8988T (cell line): ENCODE measurements around the gene IFT52.

ENCODE experiments used
- DNase-seq: peaks from one replicate; pipeline ENCODE4 v3.0.0; 2011

Gene IFT52

GRCh38 chr20:43590392-43591303 lies at the start of gene IFT52:
IFT52 (plus strand) TSS chr20:43590937; CDS start chr20:43594699, 3,762 bp downstream.
- DNase-seq, result peak; percentile 79

GRCh38 chr20:43541214-43541613 lies 49.5 kb upstream of the IFT52 start:
- DNase-seq, result no peak

- DNase-seq, result no peak
Measured at GRCh38 chr20:43542161-43542560, 48.6 kb upstream of the IFT52 start.

- DNase-seq, result no peak
Measured at GRCh38 chr20:43542674-43543073, 48.1 kb upstream of the IFT52 start.

- DNase-seq, result no peak
Measured at GRCh38 chr20:43543138-43543537, 47.6 kb upstream of the IFT52 start.

GRCh38 chr20:43544501-43544900 lies 46.2 kb upstream of the IFT52 start:
- DNase-seq, result no peak

GRCh38 chr20:43545837-43546578 lies 44.7 kb upstream of the IFT52 start:
- DNase-seq, result no peak

- no peak for DNase-seq
Measured at GRCh38 chr20:43548273-43548880, 42.4 kb upstream of the IFT52 start.

- no peak for DNase-seq
Measured at GRCh38 chr20:43549416-43550065, 41.2 kb upstream of the IFT52 start.

GRCh38 chr20:43550456-43550855 lies 40.3 kb upstream of the IFT52 start:
- no peak for DNase-seq

GRCh38 chr20:43554369-43554768 lies 36.4 kb upstream of the IFT52 start:
- no peak for DNase-seq

GRCh38 chr20:43558412-43559146 lies 32.2 kb upstream of the IFT52 start, which contains the start of gene SGK2:
SGK2 (plus strand) TSS chr20:43559027; CDS start chr20:43566496, 7,469 bp downstream.
- no peak for DNase-seq

GRCh38 chr20:43559147-43559987 lies 31.4 kb upstream of the IFT52 start:
- no peak for DNase-seq

- no peak for DNase-seq
Measured at GRCh38 chr20:43560974-43561373, 29.8 kb upstream of the IFT52 start.

- DNase-seq, result no peak
Measured at GRCh38 chr20:43563429-43563828, 27.3 kb upstream of the IFT52 start.

GRCh38 chr20:43563991-43564390 lies 26.7 kb upstream of the IFT52 start:
- DNase-seq, result no peak

- DNase-seq, result no peak
Measured at GRCh38 chr20:43564455-43564854, 26.3 kb upstream of the IFT52 start.

- DNase-seq, result no peak
Measured at GRCh38 chr20:43564993-43565757, 25.6 kb upstream of the IFT52 start.

- DNase-seq, result no peak
Measured at GRCh38 chr20:43565758-43566104, 25.0 kb upstream of the IFT52 start.

GRCh38 chr20:43567477-43567876 lies 23.3 kb upstream of the IFT52 start:
- no peak for DNase-seq

- no peak for DNase-seq
Measured at GRCh38 chr20:43568706-43569105, 22.0 kb upstream of the IFT52 start.
